ENCODE measurements around the gene AKR1E2.
"Not testable (repeated sequence)": the region's sequence is repeated elsewhere in the genome, so short reads cannot be mapped to it uniquely, and the experiment has no call there.

Gene AKR1E2

DNA sequence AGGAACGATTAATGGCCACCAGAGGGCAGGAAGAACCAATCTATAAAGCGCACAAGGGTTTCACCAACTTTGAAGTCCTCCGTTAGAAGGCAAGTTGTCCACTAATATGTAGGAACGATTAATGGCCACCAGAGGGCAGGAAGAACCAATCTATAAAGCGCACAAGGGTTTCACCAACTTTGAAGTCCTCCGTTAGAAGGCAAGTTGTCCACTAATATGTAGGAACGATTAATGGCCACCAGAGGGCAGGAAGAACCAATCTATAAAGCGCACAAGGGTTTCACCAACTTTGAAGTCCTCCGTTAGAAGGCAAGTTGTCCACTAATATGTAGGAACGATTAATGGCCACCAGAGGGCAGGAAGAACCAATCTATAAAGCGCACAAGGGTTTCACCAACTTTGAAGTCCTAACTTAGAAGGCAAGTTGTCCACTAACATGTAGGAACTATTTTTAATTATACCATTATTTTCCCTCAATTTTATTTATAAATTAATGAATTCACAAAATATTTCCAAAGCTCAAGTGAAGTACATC is 10.3 kb upstream of the AKR1E2 start:
- not testable (repeated sequence) for DNase-seq

DNA sequence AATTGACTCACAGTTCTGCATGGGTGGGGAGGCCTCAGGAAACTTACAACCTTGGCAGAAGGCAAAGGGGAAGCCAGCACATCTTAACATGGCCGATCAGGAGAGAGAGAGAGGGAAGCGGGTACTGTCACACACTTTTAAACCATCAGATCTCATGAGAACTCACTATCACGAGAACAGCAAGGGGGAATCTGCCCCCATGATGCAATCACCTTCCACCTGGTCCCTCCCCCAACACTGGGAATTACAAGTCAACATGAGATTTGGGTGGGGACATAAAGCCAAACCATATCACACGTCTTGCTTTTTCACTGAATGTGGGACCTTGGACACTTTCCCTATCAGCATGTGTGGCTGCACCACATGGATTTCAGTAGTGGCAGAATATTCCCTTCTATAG is 9.0 kb upstream of the AKR1E2 start:
- DNase-seq, result no peak

- no peak for DNase-seq
These were observed 6.9 kb upstream of the AKR1E2 start for GRCh38 chr10:4819067-4819466.

- DNase-seq, result no peak
These were observed 6.3 kb upstream of the AKR1E2 start for GRCh38 chr10:4819707-4820106.

DNA sequence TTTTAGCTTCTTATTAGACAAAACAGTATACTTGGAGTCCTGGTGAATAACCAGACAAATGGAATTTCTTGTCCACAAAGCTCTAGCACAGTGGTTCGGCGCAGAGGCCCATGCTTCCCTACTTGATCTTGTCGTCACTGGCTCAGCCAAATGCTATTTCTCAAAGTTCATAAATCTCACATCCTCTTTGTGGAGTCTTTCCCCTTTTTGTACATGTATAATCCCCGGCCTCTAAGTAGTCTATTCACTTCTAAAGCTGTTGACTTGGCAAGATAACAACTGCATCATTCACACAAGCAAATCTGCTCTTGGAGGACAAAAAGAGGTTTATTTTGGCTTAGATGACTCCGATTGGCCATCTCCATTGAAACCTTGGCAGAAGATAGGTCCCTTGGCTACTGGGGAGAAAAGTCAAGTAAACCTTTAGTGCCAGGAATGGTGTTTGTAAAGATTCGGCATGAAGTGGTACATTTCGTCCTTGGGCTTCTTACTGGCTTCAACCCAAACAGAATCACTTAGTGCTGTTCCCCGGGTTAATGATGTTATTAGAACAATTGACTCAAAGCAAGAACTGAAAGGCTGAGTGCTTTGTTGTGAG is 5.1 kb upstream of the AKR1E2 start:
- DNase-seq, result no peak

DNA sequence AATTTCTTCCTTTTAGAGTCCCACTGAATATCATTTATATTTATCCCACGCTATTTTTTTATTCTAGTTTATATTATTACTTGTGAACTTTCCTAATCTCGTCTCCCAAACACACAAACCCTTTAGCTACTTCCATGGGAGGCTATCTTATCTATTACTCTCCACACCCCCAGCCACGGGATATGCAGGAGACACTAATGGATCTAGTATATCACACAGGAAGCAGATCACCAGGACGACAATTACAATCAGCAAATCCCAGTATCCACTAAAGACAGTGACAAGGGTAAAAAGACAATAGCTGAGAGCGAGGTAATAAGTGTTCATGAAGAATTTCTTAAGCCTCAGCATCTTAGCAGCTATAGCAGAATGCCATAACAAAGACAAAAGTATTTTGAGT is 3.8 kb upstream of the AKR1E2 start:
- DNase-seq, result no peak

GRCh38 chr10:4824791-4825310 is 1.2 kb upstream of the AKR1E2 start:
- DNase-seq, result no peak

- no peak for DNase-seq
These were observed 545 bp upstream of the AKR1E2 start for GRCh38 chr10:4825456-4825867.

DNA sequence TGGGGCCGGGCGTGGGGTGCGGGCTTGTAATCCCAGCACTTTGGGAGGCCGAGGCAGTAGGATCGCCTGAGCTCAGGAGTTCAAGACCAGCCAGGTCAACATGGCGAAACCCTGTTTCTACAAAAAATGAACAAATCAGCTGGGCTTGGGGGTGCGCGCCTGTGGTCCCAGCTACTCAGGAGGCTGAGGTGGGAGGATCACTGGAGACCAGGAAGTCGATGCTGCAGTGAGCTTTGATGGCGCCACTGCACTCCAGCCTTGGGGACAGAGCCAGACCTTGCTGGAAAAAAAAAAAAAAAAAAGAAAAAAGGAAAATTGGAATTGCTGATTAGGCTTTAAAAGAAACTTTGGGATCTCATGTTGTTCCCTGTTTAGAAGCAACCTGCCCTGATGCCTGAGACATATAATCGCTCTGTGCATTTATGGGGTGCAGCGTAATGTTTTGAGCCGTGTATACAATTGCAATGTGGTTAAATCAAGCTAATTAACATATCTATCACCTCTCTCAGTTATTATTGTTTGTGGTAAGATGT is 851 bp downstream of the AKR1E2 start:
- DNase-seq, result no peak

- no peak for DNase-seq
These were observed 2.0 kb downstream of the AKR1E2 start for GRCh38 chr10:4828005-4828404.

DNA sequence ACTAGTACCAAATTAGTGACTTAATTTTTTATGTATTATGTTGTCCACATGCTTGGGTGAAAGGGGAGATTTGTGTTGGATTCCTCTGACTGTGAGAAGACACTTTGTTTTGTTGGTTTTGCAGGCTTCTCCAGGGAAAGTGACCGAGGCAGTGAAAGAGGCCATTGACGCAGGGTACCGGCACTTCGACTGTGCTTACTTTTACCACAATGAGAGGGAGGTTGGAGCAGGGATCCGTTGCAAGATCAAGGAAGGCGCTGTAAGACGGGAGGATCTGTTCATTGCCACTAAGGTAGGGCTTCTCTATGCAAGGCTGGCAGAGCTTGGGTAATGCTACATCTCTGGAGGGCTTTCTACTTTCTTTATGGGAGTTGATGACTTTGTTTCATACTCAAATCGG is 4.5 kb downstream of the AKR1E2 start:
- DNase-seq, result no peak

- no peak for DNase-seq
These were observed 5.1 kb downstream of the AKR1E2 start for GRCh38 chr10:4831091-4831490.

DNA sequence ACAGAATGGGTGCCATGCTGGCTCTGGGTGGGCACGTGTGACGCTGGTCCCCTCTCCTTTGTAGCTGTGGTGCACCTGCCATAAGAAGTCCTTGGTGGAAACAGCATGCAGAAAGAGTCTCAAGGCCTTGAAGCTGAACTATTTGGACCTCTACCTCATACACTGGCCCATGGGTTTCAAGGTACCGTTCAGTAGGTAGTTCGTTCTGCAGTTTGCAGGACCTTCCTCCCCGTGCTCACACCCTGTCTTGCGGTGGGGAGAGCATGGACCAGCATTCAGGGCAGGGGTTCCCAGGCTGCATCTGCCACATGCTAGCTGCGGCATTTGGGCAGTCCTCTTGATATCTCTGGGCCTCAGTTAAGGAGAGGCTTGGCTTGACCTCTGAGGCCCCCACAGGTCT is 7.3 kb downstream of the AKR1E2 start:
- no peak for DNase-seq

- no peak for DNase-seq
These were observed 8.9 kb downstream of the AKR1E2 start for GRCh38 chr10:4834898-4835405.

GRCh38 chr10:4835494-4835918 is 9.5 kb downstream of the AKR1E2 start:
- no peak for DNase-seq

DNA sequence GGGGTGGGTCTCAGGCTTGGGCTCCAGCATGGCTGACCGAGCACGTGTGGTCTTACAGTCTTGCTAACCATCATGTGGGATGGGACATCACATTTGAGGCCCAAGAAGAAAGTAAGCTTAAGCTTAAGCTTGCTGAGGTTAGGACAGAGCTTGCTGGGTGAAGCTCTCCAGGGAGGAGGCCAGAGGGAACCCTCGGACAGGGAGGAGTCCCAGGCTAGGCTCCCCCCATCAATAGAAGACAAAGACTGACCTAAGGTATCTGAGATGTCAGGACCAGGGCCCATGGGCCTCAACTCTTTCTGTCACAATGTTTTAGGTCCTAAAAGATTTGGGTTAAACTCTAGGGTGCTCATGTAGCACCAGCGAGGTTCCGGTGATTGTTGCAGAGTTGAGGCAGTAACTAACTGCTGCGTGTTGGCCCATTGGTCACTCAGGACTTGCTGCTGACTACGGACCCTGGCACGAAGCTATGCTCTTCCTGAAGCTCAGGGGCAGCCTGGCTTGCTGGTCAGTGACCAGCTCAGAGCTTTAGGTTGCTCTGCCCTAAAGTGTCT is 10.5 kb downstream of the AKR1E2 start:
- DNase-seq, result no peak

DNA sequence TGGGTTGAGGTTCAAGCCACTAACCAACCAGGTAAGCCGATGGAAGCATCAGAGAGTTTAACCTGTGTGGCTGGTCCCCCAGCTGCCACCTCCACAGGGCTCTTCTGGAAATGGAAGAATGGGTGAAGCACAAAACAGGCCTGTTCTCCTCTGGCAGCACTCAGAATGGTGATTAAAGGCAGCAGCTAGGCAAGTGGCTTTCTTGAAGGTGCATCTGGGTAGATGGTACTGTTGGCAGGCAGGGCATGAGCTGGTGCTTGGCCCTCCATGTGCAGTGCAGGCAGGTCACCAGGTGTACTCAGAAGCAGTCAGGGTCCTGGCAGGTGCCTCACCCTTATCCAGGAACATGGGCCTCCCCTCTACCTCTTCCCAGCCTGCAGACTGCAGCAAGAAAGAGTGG is 11.5 kb downstream of the AKR1E2 start:
- DNase-seq, result no peak

- no peak for DNase-seq
These were observed 12.7 kb downstream of the AKR1E2 start for GRCh38 chr10:4838743-4839142.

- no peak for DNase-seq
These were observed 13.3 kb downstream of the AKR1E2 start for GRCh38 chr10:4839353-4839752.

GRCh38 chr10:4840151-4840550 is 14.1 kb downstream of the AKR1E2 start:
- no peak for DNase-seq

- no peak for DNase-seq
These were observed 17.6 kb downstream of the AKR1E2 start for GRCh38 chr10:4843525-4844180.

DNA sequence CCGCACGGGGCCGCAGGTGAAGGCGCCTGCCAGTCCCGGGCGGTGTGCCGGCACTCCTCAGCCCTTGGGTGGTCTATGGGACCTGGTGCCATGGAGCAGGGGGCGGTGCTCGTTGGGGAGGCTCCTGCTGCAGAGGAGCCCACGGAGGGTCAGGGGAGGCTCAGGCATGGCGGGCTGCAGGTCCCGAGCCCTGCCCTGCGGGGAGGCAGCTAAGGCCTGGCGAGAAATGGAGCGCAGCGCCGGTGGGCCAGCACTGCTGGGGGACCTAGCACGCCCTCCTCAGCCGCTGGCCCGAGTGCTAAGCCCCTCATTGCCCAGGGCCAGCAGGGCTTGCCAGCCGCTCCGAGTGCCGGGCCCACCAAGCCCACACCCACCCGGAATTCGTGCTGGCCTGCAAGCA is 18.9 kb downstream of the AKR1E2 start:
- DNase-seq, result no peak

DNA sequence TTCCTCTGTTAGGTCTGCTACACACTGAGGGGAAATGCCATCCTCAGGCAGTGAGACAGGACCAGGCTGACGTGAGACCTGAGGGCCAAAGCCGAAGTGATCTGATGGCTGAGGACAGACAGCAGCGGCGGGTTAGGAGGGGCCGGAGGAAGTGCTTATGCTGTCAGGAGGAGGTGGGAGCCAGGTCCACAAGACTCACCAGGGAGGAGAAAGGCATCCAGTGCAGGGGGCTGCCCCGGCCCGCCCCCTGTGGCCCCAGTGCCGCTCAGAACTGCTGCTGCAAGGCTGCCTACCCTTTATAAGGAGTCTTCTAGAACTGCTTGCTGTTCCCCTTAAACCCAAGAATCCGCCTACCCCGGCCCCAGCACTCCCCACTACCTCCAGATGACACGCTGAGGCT is 19.8 kb downstream of the AKR1E2 start:
- DNase-seq, result no peak

GRCh38 chr10:4846775-4847174 is 20.8 kb downstream of the AKR1E2 start:
- DNase-seq, result no peak

Measured in NCI-H146 (cell line).